SK-N-SH (cell line): ENCODE results near the gene IQSEC1. TPM values are rescaled to one million over a fixed set of nuclear protein-coding genes. Genes with fewer than 3 reads are reported as not detected.

ENCODE experiments used
- CTCF ChIA-PET: fragments of 300-600, 350-600 bp; formaldehyde crosslinking; extraction: SDS; loops from one replicate; lab custom pipeline; 2021; lab: Yijun Ruan, JAX
- POLR2A ChIA-PET: fragments of 350-600 bp; sonication (Branson Sonifier 250); formaldehyde crosslinking; extraction: SDS; loops from one replicate; lab custom pipeline; 2020; ENCODE audit warnings: antibody characterized with exemption, inconsistent platforms; lab: Yijun Ruan, JAX
- DNase-seq: peaks from one replicate; pipeline ENCODE4 v3.0.0; 2012
- H2AFZ ChIP-seq: fragments of 200-600 bp; sonication (generic); 2 replicates; pipeline ENCODE4 v1.8.1; 2016; ENCODE audit warnings: antibody characterized with exemption, mild to moderate bottlenecking, low read depth
- H3F3A ChIP-seq: fragments of 200-600 bp; sonication (generic); replicated peaks from 2 replicates; pipeline ENCODE3; 2016; ENCODE audit warnings: antibody characterized with exemption, mild to moderate bottlenecking; ENCODE audit not compliant: insufficient read depth
- H3K27ac ChIP-seq, 2 experiments: fragments of 200-500 bp in 1 of 2; fragments of 200-600 bp in 1 of 2; sonication (Bioruptor generic) in 1 of 2; sonication (generic), shearing (Covaris generic) in 1 of 2; 2 replicates each; pipeline versions ENCODE4 v1.5.1 to v1.6.1; 2014 to 2016; ENCODE audit warnings: low read depth in 2 of 2, inconsistent platforms in 1 of 2, low read length in 1 of 2, mild to moderate bottlenecking in 1 of 2, mixed read lengths in 1 of 2
- H3K27me3 ChIP-seq: fragments of 200-600 bp; sonication (generic), shearing (Covaris generic); 2 replicates; pipeline ENCODE4 v1.6.1; 2016; ENCODE audit warnings: mixed run types; ENCODE audit not compliant: insufficient read depth
- H3K36me3 ChIP-seq, 2 experiments: fragments of 200-500 bp in 1 of 2; fragments of 200-600 bp in 1 of 2; sonication (Bioruptor generic) in 1 of 2; sonication (generic) in 1 of 2; replicated peaks in 1 of 2; 2 replicates each; pipeline versions ENCODE3 to v1.5.1; 2014 to 2016; ENCODE audit warnings: low read length in 1 of 2, mild to moderate bottlenecking in 1 of 2; ENCODE audit not compliant: insufficient read depth in 2 of 2, control insufficient read depth in 1 of 2
- H3K4me1 ChIP-seq, 2 experiments: fragments of 200-500 bp in 1 of 2; fragments of 200-600 bp in 1 of 2; sonication (Bioruptor generic) in 1 of 2; sonication (generic), shearing (Covaris generic) in 1 of 2; 2 replicates each; pipeline versions ENCODE4 v1.5.1 to v1.6.1; 2014 to 2016; ENCODE audit warnings: low read depth in 1 of 2, low read length in 1 of 2, mixed run types in 1 of 2; ENCODE audit not compliant: insufficient read depth in 2 of 2, control insufficient read depth in 1 of 2
- H3K4me2 ChIP-seq: fragments of 200-600 bp; sonication (generic), shearing (Covaris generic); 2 replicates; pipeline ENCODE4 v1.6.1; 2017; ENCODE audit warnings: mixed run types
- H3K4me3 ChIP-seq, 2 experiments: fragments of 200-500 bp in 1 of 2; fragments of 200-600 bp in 1 of 2; sonication (Bioruptor generic) in 1 of 2; sonication (generic), shearing (Covaris generic) in 1 of 2; 2 replicates each; pipeline versions ENCODE4 v1.5.1 to v1.8.1; 2014 to 2016; ENCODE audit warnings: low read depth in 2 of 2, inconsistent platforms in 1 of 2, low read length in 1 of 2, mild to moderate bottlenecking in 1 of 2, mixed read lengths in 1 of 2, moderate library complexity in 1 of 2
- H3K79me2 ChIP-seq: fragments of 200-600 bp; sonication (generic); 2 replicates; pipeline ENCODE4 v1.8.1; 2017; ENCODE audit warnings: mild to moderate bottlenecking; ENCODE audit not compliant: insufficient read depth
- H3K9ac ChIP-seq: fragments of 200-600 bp; sonication (generic); 2 replicates; pipeline ENCODE4 v1.6.1; 2017; ENCODE audit warnings: mixed run types
- H3K9me2 ChIP-seq: fragments of 200-600 bp; sonication (generic); 2 replicates; pipeline ENCODE4 v1.6.1; 2017; ENCODE audit warnings: mixed run types
- H3K9me3 ChIP-seq: fragments of 200-600 bp; sonication (generic); 2 replicates; pipeline ENCODE4 v1.6.1; 2017; ENCODE audit warnings: mixed run types, mild to moderate bottlenecking, moderate library complexity
- H4K20me1 ChIP-seq: fragments of 200-600 bp; sonication (generic); 2 replicates; pipeline ENCODE4 v1.6.1; 2017; ENCODE audit warnings: mild to moderate bottlenecking, mixed run types; ENCODE audit not compliant: insufficient read depth
- ELF1 ChIP-seq: IDR thresholded peaks from 2 replicates; pipeline ENCODE4 v1.4.0; 2012
- FOXJ3 ChIP-seq: sonication (generic); formaldehyde crosslinking; IDR thresholded peaks from 2 replicates; pipeline ENCODE4 v1.5.1; 2020; ENCODE audit warnings: mild to moderate bottlenecking, missing genetic modification reagents
- FOXM1 ChIP-seq: IDR thresholded peaks from 2 replicates; pipeline ENCODE4 v1.4.0; 2012; ENCODE audit warnings: low read depth, mild to moderate bottlenecking
- GATA2 ChIP-seq: sonication (generic); formaldehyde crosslinking; IDR thresholded peaks from 2 replicates; pipeline ENCODE4 v1.5.0; 2020; ENCODE audit warnings: mild to moderate bottlenecking, missing genetic modification reagents
- IRF3 ChIP-seq: fragments of 150-350 bp; IDR thresholded peaks from 2 replicates; pipeline ENCODE4 v1.6.1; 2016; ENCODE audit warnings: mild to moderate bottlenecking, low read depth, low read length
- MAX ChIP-seq: IDR thresholded peaks from 2 replicates; pipeline ENCODE4 v1.4.0; 2012; ENCODE audit warnings: low read depth
- MEF2A ChIP-seq: IDR thresholded peaks from 2 replicates; pipeline ENCODE4 v1.4.0; 2012; ENCODE audit warnings: low read depth, borderline replicate concordance
- NFIC ChIP-seq: IDR thresholded peaks from 2 replicates; pipeline ENCODE4 v1.4.0; 2012; ENCODE audit warnings: borderline replicate concordance
- POLR2AphosphoS5 ChIP-seq: IDR thresholded peaks from 2 replicates; pipeline ENCODE4 v1.6.1; 2012; ENCODE audit warnings: low read depth, low read length
- RFX5 ChIP-seq: IDR thresholded peaks from 2 replicates; pipeline ENCODE4 v1.6.1; 2012; ENCODE audit warnings: mild to moderate bottlenecking, improper control_type of control experiment, low read length
- TEAD4 ChIP-seq: IDR thresholded peaks from 2 replicates; pipeline ENCODE4 v1.4.0; 2012; ENCODE audit warnings: mild to moderate bottlenecking, borderline replicate concordance; ENCODE audit not compliant: insufficient read depth
- WGBS: methylation state at CpG from one replicate; pipeline ENCODE4 v1.1.6; 2017; ENCODE audit warnings: low lambda C conversion rate; 5-methylcytosine and 5-hydroxymethylcytosine counted together
- polyA plus RNA-seq, 3 experiments: library from polyadenylated mRNA; depleted of rRNA; stranded (reverse); fragments of >200 nt; gene quantifications; 2 replicates each; pipeline ENCODE4 v1.2.3, GENCODE V29; 2012
- TF ChIP-seq, protein P1 (sequence below): IDR thresholded peaks from 2 replicates; pipeline ENCODE4 v1.4.0; 2012; ENCODE audit warnings: low read depth, borderline replicate concordance
- TF ChIP-seq, protein P2 (sequence below): fragments of 200-600 bp; sonication (generic); IDR thresholded peaks from 2 replicates; pipeline ENCODE4 v1.6.1; 2017; ENCODE audit warnings: antibody characterized with exemption, mild to moderate bottlenecking, moderate library complexity
- TF ChIP-seq, protein P3 (sequence below): IDR thresholded peaks from 2 replicates; pipeline ENCODE4 v1.6.1; 2012; ENCODE audit warnings: mild to moderate bottlenecking, low read depth, low read length, moderate library complexity

Gene IQSEC1
- polyA plus RNA-seq, 1 of the 3 experiments (the other 2 are of a cell fraction) = 6.2 TPM

DNA sequence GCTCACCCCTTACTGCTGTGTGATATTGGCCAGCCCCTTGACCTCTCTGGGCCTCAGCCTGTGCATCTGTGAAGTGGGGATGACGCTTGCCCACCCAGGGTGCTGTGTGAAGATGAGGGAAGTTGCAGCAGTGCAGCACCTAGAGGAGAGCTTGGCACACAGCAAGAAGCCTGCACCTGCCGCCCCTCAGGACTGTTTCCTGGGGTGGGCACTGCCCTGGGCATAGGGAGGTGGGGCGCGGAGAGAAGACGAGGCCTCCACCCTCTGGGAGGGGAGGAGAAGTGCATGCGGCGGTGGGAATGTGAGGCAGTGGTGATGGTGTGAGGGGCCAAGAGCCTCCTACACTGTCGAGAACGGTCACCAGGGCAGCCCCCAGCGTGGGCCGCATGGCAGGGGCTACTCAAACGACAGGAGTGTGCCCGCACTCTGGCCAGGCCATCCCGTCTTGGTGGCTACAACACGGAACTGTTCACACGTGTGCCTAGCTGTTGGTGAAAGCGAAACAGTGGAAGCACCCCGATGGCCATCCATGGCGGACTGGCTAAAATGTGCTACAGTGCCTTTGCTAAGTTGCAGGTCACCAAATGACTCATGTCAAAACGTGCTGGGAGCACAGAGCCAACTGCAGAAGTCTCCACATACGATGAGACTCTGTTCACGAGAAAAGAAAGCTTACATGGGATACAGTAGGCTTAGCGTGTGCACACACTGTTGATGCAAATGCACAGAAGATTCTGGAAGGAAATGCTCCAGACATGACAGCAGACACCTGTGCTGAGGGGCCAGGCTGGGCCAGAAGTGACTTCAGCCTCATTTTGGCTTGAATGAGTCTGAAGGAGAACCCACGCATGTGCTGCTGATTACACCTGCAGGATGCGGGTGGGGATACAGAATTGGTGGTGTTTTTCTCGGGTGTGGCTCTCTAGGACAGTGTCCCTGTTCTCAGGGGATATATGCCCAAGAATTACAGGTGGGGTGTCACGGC, 40.4 kb upstream of the IQSEC1 start:
- Histone ChIP-seq H3K4me1 (no peaks in the 10 kb centered on the region; a peak in 1 of 4 replicates), H3K36me3 (no peaks in the 10 kb centered on the region), H3K27me3 (no peaks in the 10 kb centered on the region; the same call in 1 of the 2 replicates), H3K4me2 (no peak overlapping the region), H3F3A (no peaks in the 10 kb centered on the region), H3K9ac (no peak overlapping the region), H3K27ac (no peak overlapping the region), H3K9me3 (no peaks in the 10 kb centered on the region), H3K9me2 (no peaks in the 10 kb centered on the region), H3K4me3 (no peak overlapping the region), H4K20me1 (no peaks in the 10 kb centered on the region), H2AFZ (no peak overlapping the region), H3K79me2 (no peaks in the 10 kb centered on the region)
- ChIA-PET CTCF (interaction anchor here (1.2 to 1.7 kb wide), 2 partner anchors 12 to 22 kb away, joined by 6 to 8 read pairs; no protein-coding TSS in a partner anchor), POLR2A (no interaction called here)
- no peak for DNase-seq
- no peak for TF ChIP-seq TEAD4
- no peak for TF ChIP-seq IRF3
- no peak for TF ChIP-seq FOXM1
- 69% methylated on average over 13 of the region's 27 CpGs for WGBS

- Histone ChIP-seq H4K20me1 (no peaks in the 10 kb centered on the region), H3K4me2 (no peak overlapping the region), H3K9ac (no peak overlapping the region), H3K36me3 (no peaks in the 10 kb centered on the region), H3K79me2 (no peaks in the 10 kb centered on the region), H3K9me3 (no peaks in the 10 kb centered on the region), H3K4me3 (no peak overlapping the region), H3K27ac (no peak overlapping the region), H3K27me3 (no peaks in the 10 kb centered on the region), H3K4me1 (no peaks in the 10 kb centered on the region; a peak in 1 of 4 replicates), H2AFZ (no peak overlapping the region), H3K9me2 (no peaks in the 10 kb centered on the region), H3F3A (no peaks in the 10 kb centered on the region)
- 47% methylated on average over 8 of the region's 16 CpGs for WGBS
- ChIA-PET POLR2A (no interaction called here), CTCF (interaction anchor here (1.0 to 4.1 kb wide), 5 partner anchors 11 to 546 kb away, joined by 3 to 18 read pairs (median 6); no protein-coding TSS in a partner anchor)
- no peak for DNase-seq
- no peak for TF ChIP-seq NFIC
- TF ChIP-seq FOXJ3 = no peak
- no peak for TF ChIP-seq MAX
- TF ChIP-seq GATA2 = no peak
- no peak for TF ChIP-seq MEF2A
- no peak for TF ChIP-seq POLR2AphosphoS5
- TF ChIP-seq RFX5 = no peak
- TF ChIP-seq, protein P1, sequence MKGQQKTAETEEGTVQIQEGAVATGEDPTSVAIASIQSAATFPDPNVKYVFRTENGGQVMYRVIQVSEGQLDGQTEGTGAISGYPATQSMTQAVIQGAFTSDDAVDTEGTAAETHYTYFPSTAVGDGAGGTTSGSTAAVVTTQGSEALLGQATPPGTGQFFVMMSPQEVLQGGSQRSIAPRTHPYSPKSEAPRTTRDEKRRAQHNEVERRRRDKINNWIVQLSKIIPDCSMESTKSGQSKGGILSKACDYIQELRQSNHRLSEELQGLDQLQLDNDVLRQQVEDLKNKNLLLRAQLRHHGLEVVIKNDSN = no peak
- no peak for TF ChIP-seq ELF1
- TF ChIP-seq, protein P2, sequence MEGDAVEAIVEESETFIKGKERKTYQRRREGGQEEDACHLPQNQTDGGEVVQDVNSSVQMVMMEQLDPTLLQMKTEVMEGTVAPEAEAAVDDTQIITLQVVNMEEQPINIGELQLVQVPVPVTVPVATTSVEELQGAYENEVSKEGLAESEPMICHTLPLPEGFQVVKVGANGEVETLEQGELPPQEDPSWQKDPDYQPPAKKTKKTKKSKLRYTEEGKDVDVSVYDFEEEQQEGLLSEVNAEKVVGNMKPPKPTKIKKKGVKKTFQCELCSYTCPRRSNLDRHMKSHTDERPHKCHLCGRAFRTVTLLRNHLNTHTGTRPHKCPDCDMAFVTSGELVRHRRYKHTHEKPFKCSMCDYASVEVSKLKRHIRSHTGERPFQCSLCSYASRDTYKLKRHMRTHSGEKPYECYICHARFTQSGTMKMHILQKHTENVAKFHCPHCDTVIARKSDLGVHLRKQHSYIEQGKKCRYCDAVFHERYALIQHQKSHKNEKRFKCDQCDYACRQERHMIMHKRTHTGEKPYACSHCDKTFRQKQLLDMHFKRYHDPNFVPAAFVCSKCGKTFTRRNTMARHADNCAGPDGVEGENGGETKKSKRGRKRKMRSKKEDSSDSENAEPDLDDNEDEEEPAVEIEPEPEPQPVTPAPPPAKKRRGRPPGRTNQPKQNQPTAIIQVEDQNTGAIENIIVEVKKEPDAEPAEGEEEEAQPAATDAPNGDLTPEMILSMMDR = no peak
- TF ChIP-seq FOXM1 = no peak
- no peak for TF ChIP-seq IRF3
- TF ChIP-seq, protein P3, sequence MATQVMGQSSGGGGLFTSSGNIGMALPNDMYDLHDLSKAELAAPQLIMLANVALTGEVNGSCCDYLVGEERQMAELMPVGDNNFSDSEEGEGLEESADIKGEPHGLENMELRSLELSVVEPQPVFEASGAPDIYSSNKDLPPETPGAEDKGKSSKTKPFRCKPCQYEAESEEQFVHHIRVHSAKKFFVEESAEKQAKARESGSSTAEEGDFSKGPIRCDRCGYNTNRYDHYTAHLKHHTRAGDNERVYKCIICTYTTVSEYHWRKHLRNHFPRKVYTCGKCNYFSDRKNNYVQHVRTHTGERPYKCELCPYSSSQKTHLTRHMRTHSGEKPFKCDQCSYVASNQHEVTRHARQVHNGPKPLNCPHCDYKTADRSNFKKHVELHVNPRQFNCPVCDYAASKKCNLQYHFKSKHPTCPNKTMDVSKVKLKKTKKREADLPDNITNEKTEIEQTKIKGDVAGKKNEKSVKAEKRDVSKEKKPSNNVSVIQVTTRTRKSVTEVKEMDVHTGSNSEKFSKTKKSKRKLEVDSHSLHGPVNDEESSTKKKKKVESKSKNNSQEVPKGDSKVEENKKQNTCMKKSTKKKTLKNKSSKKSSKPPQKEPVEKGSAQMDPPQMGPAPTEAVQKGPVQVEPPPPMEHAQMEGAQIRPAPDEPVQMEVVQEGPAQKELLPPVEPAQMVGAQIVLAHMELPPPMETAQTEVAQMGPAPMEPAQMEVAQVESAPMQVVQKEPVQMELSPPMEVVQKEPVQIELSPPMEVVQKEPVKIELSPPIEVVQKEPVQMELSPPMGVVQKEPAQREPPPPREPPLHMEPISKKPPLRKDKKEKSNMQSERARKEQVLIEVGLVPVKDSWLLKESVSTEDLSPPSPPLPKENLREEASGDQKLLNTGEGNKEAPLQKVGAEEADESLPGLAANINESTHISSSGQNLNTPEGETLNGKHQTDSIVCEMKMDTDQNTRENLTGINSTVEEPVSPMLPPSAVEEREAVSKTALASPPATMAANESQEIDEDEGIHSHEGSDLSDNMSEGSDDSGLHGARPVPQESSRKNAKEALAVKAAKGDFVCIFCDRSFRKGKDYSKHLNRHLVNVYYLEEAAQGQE = no peak
Observed at GRCh38 chr3:13112521-13113345, 39.5 kb upstream of the IQSEC1 start.
